DOHH2 (cell line): ENCODE data around the gene PAEP.
"Not testable (repeated sequence)": the region's sequence is repeated elsewhere in the genome, so short reads cannot be mapped to it uniquely, and the experiment has no call there.

Source experiments
- EZH2phosphoT487 ChIP-seq: fragments of 200-600 bp; sonication (generic); IDR thresholded peaks from 2 replicates; pipeline ENCODE4 v1.6.1; 2017; ENCODE audit warnings: borderline replicate concordance, mild to moderate bottlenecking, antibody characterized with exemption, low read length, moderate library complexity, mixed read lengths
- TF ChIP-seq, protein P1 (sequence below): fragments of 200-600 bp; sonication (generic); IDR thresholded peaks from one replicate; pipeline ENCODE4 v1.5.1; 2014; ENCODE audit warnings: antibody characterized with exemption, mild to moderate bottlenecking, low read depth, low read length; ENCODE audit not compliant: poor library complexity, severe bottlenecking

DNA sequence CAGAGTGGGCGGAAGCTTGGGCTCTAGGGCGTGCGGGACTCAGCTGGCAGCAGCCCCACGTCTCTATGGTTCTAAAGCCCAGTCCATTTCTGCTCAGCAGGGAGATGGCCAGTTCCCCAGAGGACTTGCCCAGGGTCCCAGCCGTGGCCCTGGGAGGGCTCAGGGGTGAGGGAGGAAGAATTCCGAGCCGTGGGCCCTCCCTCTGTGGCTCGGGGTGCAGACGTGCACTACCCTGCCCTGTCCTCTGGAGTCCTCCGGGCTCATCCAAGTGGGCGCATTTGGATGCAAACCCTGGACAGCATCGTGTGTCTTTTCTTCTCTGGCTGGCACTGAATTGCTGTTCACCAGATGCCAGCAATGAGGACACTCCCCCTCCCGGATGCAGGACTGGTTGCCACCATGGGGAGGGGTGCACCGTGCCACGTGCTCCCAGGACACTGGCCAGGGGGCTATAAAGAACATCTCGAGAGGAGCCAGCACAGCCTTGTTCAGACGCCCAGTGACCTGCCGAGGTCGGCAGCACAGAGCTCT, 15.8 kb upstream of the PAEP start, which contains the start of gene OBP2A:
- TF ChIP-seq, protein P1, sequence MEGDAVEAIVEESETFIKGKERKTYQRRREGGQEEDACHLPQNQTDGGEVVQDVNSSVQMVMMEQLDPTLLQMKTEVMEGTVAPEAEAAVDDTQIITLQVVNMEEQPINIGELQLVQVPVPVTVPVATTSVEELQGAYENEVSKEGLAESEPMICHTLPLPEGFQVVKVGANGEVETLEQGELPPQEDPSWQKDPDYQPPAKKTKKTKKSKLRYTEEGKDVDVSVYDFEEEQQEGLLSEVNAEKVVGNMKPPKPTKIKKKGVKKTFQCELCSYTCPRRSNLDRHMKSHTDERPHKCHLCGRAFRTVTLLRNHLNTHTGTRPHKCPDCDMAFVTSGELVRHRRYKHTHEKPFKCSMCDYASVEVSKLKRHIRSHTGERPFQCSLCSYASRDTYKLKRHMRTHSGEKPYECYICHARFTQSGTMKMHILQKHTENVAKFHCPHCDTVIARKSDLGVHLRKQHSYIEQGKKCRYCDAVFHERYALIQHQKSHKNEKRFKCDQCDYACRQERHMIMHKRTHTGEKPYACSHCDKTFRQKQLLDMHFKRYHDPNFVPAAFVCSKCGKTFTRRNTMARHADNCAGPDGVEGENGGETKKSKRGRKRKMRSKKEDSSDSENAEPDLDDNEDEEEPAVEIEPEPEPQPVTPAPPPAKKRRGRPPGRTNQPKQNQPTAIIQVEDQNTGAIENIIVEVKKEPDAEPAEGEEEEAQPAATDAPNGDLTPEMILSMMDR, result not testable (repeated sequence)
- TF ChIP-seq EZH2phosphoT487, result not testable (repeated sequence)
